ENCODE results near the gene WDR86. TPM values are rescaled to one million over a fixed set of nuclear protein-coding genes. Genes with fewer than 3 reads are reported as not detected.

The WDR86 gene
- total RNA-seq, 2 experiments from 2014 or later: not detected

GRCh38 chr7:151380199-151381097, 29.4 kb downstream of the WDR86 start:
- Mint-ChIP-seq H3K4me3 (no peak overlapping the region), H3K4me1 (peaks cover 10% of the 10 kb centered on the region), H3K9me3 (ENCODE audit: low read depth) (no peaks in the 10 kb centered on the region), H3K27me3 (peaks cover 15% of the 10 kb centered on the region), H3K36me3 (ENCODE audit: low read depth) (peaks cover 2% of the 10 kb centered on the region), H3K27ac (no peak overlapping the region)
- ChIA-PET CTCF (interaction anchor here (1.3 to 2.7 kb wide), 2 partner anchors 12 to 68 kb away, joined by 6 to 10 read pairs; no protein-coding TSS in a partner anchor), POLR2A (interaction anchor here (1.6 kb wide), 1 partner anchor 68 kb away, joined by 4 read pairs; no protein-coding TSS in a partner anchor)
- no peak for ATAC-seq
- intact Hi-C loops (cut with DNase I, micrococcal nuclease): no loop called here
- no peak for DNase-seq

GRCh38 chr7:151379534-151380198, 30.2 kb downstream of the WDR86 start:
- ChIA-PET CTCF (interaction anchor here (2.7 kb wide), 1 partner anchor 11 kb away, joined by 6 read pairs; no protein-coding TSS in a partner anchor), POLR2A (interaction anchor here (0.6 to 1.6 kb wide), 2 partner anchors 53 to 69 kb away, joined by 3 to 4 read pairs; no protein-coding TSS in a partner anchor)
- ATAC-seq: no peak
- H3K36me3 Mint-ChIP-seq (ENCODE audit: low read depth): peaks cover 3% of the 10 kb centered on the region
- H3K9me3 Mint-ChIP-seq (ENCODE audit: low read depth): no peaks in the 10 kb centered on the region
- no peak overlapping the region for H3K4me3 Mint-ChIP-seq
- intact Hi-C loops (cut with DNase I, micrococcal nuclease): no loop called here
- H3K27ac Mint-ChIP-seq: no peak overlapping the region
- peaks cover 15% of the 10 kb centered on the region for H3K27me3 Mint-ChIP-seq
- DNase-seq: no peak
- H3K4me1 Mint-ChIP-seq: peaks cover 10% of the 10 kb centered on the region

GRCh38 chr7:151379193-151379520, 30.7 kb downstream of the WDR86 start:
- Mint-ChIP-seq H3K4me3 (no peak overlapping the region), H3K36me3 (ENCODE audit: low read depth) (peaks cover 5% of the 10 kb centered on the region), H3K27ac (no peak overlapping the region), H3K9me3 (ENCODE audit: low read depth) (no peaks in the 10 kb centered on the region), H3K27me3 (peaks cover 14% of the 10 kb centered on the region), H3K4me1 (peaks cover 10% of the 10 kb centered on the region)
- ATAC-seq: no peak
- ChIA-PET POLR2A (interaction anchor here (0.6 kb wide), 1 partner anchor 54 kb away, joined by 3 read pairs; no protein-coding TSS in a partner anchor), CTCF (interaction anchor here (2.7 kb wide), 1 partner anchor 11 kb away, joined by 6 read pairs; no protein-coding TSS in a partner anchor)
- no peak for DNase-seq
- intact Hi-C loops (cut with DNase I, micrococcal nuclease): no loop called here

GRCh38 chr7:151378496-151379192, 31.2 kb downstream of the WDR86 start:
- no peaks in the 10 kb centered on the region for H3K9me3 Mint-ChIP-seq (ENCODE audit: low read depth)
- intact Hi-C loops (cut with DNase I, micrococcal nuclease): no loop called here
- no peak overlapping the region for H3K4me3 Mint-ChIP-seq
- DNase-seq (no peak), ATAC-seq (no peak)
- H3K4me1 Mint-ChIP-seq: peaks cover 10% of the 10 kb centered on the region
- POLR2A ChIA-PET: no interaction called here
- no peak overlapping the region for H3K27ac Mint-ChIP-seq
- H3K36me3 Mint-ChIP-seq (ENCODE audit: low read depth): peaks cover 5% of the 10 kb centered on the region
- CTCF ChIA-PET: interaction anchor here (1.1 kb wide), 2 partner anchors 10 to 13 kb away, joined by 3 to 4 read pairs; no protein-coding TSS in a partner anchor
- peaks cover 9% of the 10 kb centered on the region for H3K27me3 Mint-ChIP-seq

- DNase-seq (no peak), ATAC-seq (no peak)
- ChIA-PET CTCF (interaction anchor here (1.1 kb wide), 2 partner anchors 9 to 12 kb away, joined by 3 to 4 read pairs; no protein-coding TSS in a partner anchor), POLR2A (no interaction called here)
- H3K4me3 Mint-ChIP-seq: no peak overlapping the region
- H3K36me3 Mint-ChIP-seq (ENCODE audit: low read depth): peaks cover 5% of the 10 kb centered on the region
- H3K27me3 Mint-ChIP-seq: peaks cover 6% of the 10 kb centered on the region
- H3K4me1 Mint-ChIP-seq: peaks cover 10% of the 10 kb centered on the region
- no peak overlapping the region for H3K27ac Mint-ChIP-seq
- intact Hi-C loops (cut with DNase I, micrococcal nuclease): no loop called here
- H3K9me3 Mint-ChIP-seq (ENCODE audit: low read depth): no peaks in the 10 kb centered on the region
These were observed 31.8 kb downstream of the WDR86 start for GRCh38 chr7:151378011-151378410.

- Mint-ChIP-seq H3K36me3 (ENCODE audit: low read depth) (peaks cover 7% of the 10 kb centered on the region), H3K4me1 (peaks cover 8% of the 10 kb centered on the region), H3K4me3 (no peak overlapping the region), H3K27ac (no peak overlapping the region), H3K27me3 (peaks cover 4% of the 10 kb centered on the region), H3K9me3 (ENCODE audit: low read depth) (no peaks in the 10 kb centered on the region)
- no peak for ATAC-seq
- ChIA-PET POLR2A (no interaction called here), CTCF (interaction anchor here (1.1 kb wide), 2 partner anchors 9 to 11 kb away, joined by 3 to 4 read pairs; no protein-coding TSS in a partner anchor)
- intact Hi-C loops (cut with DNase I, micrococcal nuclease): no loop called here
- no peak for DNase-seq
These were observed 32.4 kb downstream of the WDR86 start for GRCh38 chr7:151377406-151377805.

- intact Hi-C loops (cut with DNase I, micrococcal nuclease): no loop called here
- DNase-seq: no peak
- POLR2A ChIA-PET: no interaction called here
- no peaks in the 10 kb centered on the region for H3K9me3 Mint-ChIP-seq (ENCODE audit: low read depth)
- H3K36me3 Mint-ChIP-seq (ENCODE audit: low read depth): peaks cover 10% of the 10 kb centered on the region
- CTCF ChIA-PET: interaction anchor here (1.6 kb wide), 1 partner anchor 72 kb away, joined by 5 read pairs; no protein-coding TSS in a partner anchor
- H3K27ac Mint-ChIP-seq: no peak overlapping the region
- H3K27me3 Mint-ChIP-seq: no peaks in the 10 kb centered on the region
- peaks cover 4% of the 10 kb centered on the region for H3K4me1 Mint-ChIP-seq
- no peak for ATAC-seq
- no peak overlapping the region for H3K4me3 Mint-ChIP-seq
These were observed 33.5 kb downstream of the WDR86 start for GRCh38 chr7:151376218-151376902.

GRCh38 chr7:151375530-151376217, 34.2 kb downstream of the WDR86 start:
- H3K4me3 Mint-ChIP-seq: no peak overlapping the region
- H3K27me3 Mint-ChIP-seq: no peaks in the 10 kb centered on the region
- DNase-seq (no peak), ATAC-seq (no peak)
- H3K36me3 Mint-ChIP-seq (ENCODE audit: low read depth): peaks cover 11% of the 10 kb centered on the region
- ChIA-PET CTCF (interaction anchor here (1.6 kb wide), 1 partner anchor 73 kb away, joined by 5 read pairs; no protein-coding TSS in a partner anchor), POLR2A (no interaction called here)
- intact Hi-C loops (cut with DNase I, micrococcal nuclease): no loop called here
- H3K4me1 Mint-ChIP-seq: peaks cover under 1% of the 10 kb centered on the region
- H3K9me3 Mint-ChIP-seq (ENCODE audit: low read depth): no peaks in the 10 kb centered on the region
- H3K27ac Mint-ChIP-seq: peak overlapping the region; percentile 2

- ChIA-PET CTCF (interaction anchor here (1.6 kb wide), 1 partner anchor 74 kb away, joined by 5 read pairs; no protein-coding TSS in a partner anchor), POLR2A (no interaction called here)
- no peaks in the 10 kb centered on the region for H3K4me1 Mint-ChIP-seq
- H3K27me3 Mint-ChIP-seq: no peaks in the 10 kb centered on the region
- no peaks in the 10 kb centered on the region for H3K9me3 Mint-ChIP-seq (ENCODE audit: low read depth)
- no peak overlapping the region for H3K4me3 Mint-ChIP-seq
- intact Hi-C loops (cut with DNase I, micrococcal nuclease): no loop called here
- no peak overlapping the region for H3K27ac Mint-ChIP-seq
- DNase-seq: no peak
- ATAC-seq: no peak
- peaks cover 14% of the 10 kb centered on the region for H3K36me3 Mint-ChIP-seq (ENCODE audit: low read depth)
These were observed 35.1 kb downstream of the WDR86 start for GRCh38 chr7:151374726-151375125.

- POLR2A ChIA-PET: no interaction called here
- CTCF ChIA-PET: interaction anchor here (10.3 kb wide), 1 partner anchor 73 kb away, joined by 210 read pairs; no protein-coding TSS in a partner anchor
- Mint-ChIP-seq H3K9me3 (ENCODE audit: low read depth) (no peaks in the 10 kb centered on the region), H3K36me3 (ENCODE audit: low read depth) (peaks cover 18% of the 10 kb centered on the region), H3K27me3 (no peaks in the 10 kb centered on the region), H3K4me3 (no peak overlapping the region), H3K4me1 (no peaks in the 10 kb centered on the region), H3K27ac (no peak overlapping the region)
- ATAC-seq (no peak), DNase-seq (no peak)
- intact Hi-C loops (cut with DNase I, micrococcal nuclease): no loop called here
These were observed 35.7 kb downstream of the WDR86 start for GRCh38 chr7:151374139-151374538.

Measured in activated CD4-positive, alpha-beta T cell treated with anti-CD3 and anti-CD28 coated beads for 36 hours (primary cell).